IMR-90 (cell line): ENCODE results near the gene ZEB2. TPM values are rescaled to one million over a fixed set of nuclear protein-coding genes. Genes with fewer than 3 reads are reported as not detected.

Source experiments
- ATAC-seq: fragments of 200-7000 bp; cut with Tn5 transposase; 2 replicates; pipeline ENCODE4 v1.9.1; 2020; ENCODE audit warnings: low read depth, mild to moderate bottlenecking, moderate library complexity
- BruUV-seq: library from RNA; stranded (reverse); fragments of 400-500 nt; replicated peaks from 2 replicates; lab custom pipeline; 2021; lab: Mats Ljungman, UMichigan
- CTCF ChIA-PET: fragments of 300-600 bp; formaldehyde crosslinking; extraction: SDS; loops from one replicate; lab custom pipeline; 2021; ENCODE audit warnings: antibody characterized with exemption; lab: Yijun Ruan, JAX
- POLR2A ChIA-PET: fragments of 300-600 bp; sonication (Branson Sonifier 250); formaldehyde crosslinking; loops from one replicate; lab custom pipeline; 2022; ENCODE audit warnings: antibody characterized with exemption; ENCODE audit not compliant: unreplicated experiment; lab: Charles Lee
- DNase-seq: peaks from one replicate; pipeline ENCODE4 v3.0.0; 2013
- H2AFZ ChIP-seq: replicated peaks from 2 replicates; pipeline ENCODE3; 2013; ENCODE audit warnings: low read length, mild to moderate bottlenecking; ENCODE audit not compliant: poor library complexity
- H2AK5ac ChIP-seq: 2 replicates; pipeline ENCODE4 v1.6.1; 2013; ENCODE audit warnings: low read depth, low read length, inconsistent platforms
- H2AK9ac ChIP-seq: replicated peaks from 2 replicates; pipeline ENCODE3; 2013; ENCODE audit warnings: mild to moderate bottlenecking, low read depth, low read length, moderate library complexity; ENCODE audit not compliant: poor library complexity
- H2BK120ac ChIP-seq: 2 replicates; pipeline ENCODE4 v1.6.1; 2013; ENCODE audit warnings: low read depth, low read length, inconsistent platforms
- H2BK15ac ChIP-seq: 3 replicates; pipeline ENCODE4 v1.6.1; 2013; ENCODE audit warnings: low read depth, low read length, inconsistent platforms
- H2BK20ac ChIP-seq: 2 replicates; pipeline ENCODE4 v1.6.1; 2013; ENCODE audit warnings: low read depth, mild to moderate bottlenecking, inconsistent platforms, low read length, moderate library complexity
- H2BK5ac ChIP-seq: 2 replicates; pipeline ENCODE4 v1.6.1; 2013; ENCODE audit warnings: mild to moderate bottlenecking, low read depth, low read length, inconsistent platforms; ENCODE audit not compliant: poor library complexity, severe bottlenecking
- H3K14ac ChIP-seq: replicated peaks from 2 replicates; pipeline ENCODE4 v1.6.1; 2013; ENCODE audit warnings: low read depth, low read length, inconsistent platforms
- H3K18ac ChIP-seq: 2 replicates; pipeline ENCODE4 v1.6.1; 2013; ENCODE audit warnings: low read depth, low read length, control low read depth
- H3K23ac ChIP-seq: 2 replicates; pipeline ENCODE4 v1.6.1; 2013; ENCODE audit warnings: low read depth, low read length, inconsistent platforms
- H3K27ac ChIP-seq: 2 replicates; pipeline ENCODE4 v1.5.1; 2013; ENCODE audit warnings: mild to moderate bottlenecking, control low read depth, low read length; ENCODE audit not compliant: insufficient read depth
- H3K27me3 ChIP-seq: 2 replicates; pipeline ENCODE4 v1.6.1; 2013; ENCODE audit warnings: low read length; ENCODE audit not compliant: control insufficient read depth, insufficient read depth
- H3K36me3 ChIP-seq: 2 replicates; pipeline ENCODE4 v1.6.1; 2013; ENCODE audit warnings: low read length, mixed read lengths; ENCODE audit not compliant: control insufficient read depth, insufficient read depth
- H3K4ac ChIP-seq: 2 replicates; pipeline ENCODE4 v1.6.1; 2013; ENCODE audit warnings: low read depth, low read length, inconsistent platforms
- H3K4me1 ChIP-seq: 2 replicates; pipeline ENCODE4 v1.6.1; 2013; ENCODE audit warnings: low read length, mixed read lengths; ENCODE audit not compliant: control insufficient read depth, insufficient read depth
- H3K4me2 ChIP-seq: 2 replicates; pipeline ENCODE4 v1.6.1; 2013; ENCODE audit warnings: low read depth, mild to moderate bottlenecking, control low read depth, low read length, moderate library complexity
- H3K4me3 ChIP-seq: 2 replicates; pipeline ENCODE4 v1.5.1; 2013; ENCODE audit warnings: low read depth, mild to moderate bottlenecking, control low read depth, low read length, moderate library complexity; ENCODE audit not compliant: insufficient read depth
- H3K56ac ChIP-seq: 2 replicates; pipeline ENCODE4 v1.6.1; 2013; ENCODE audit warnings: low read length, inconsistent platforms; ENCODE audit not compliant: insufficient read depth; ENCODE audit errors: extremely low read depth
- H3K79me1 ChIP-seq, 2 experiments: 2 replicates each; pipeline ENCODE4 v1.6.1; 2013; ENCODE audit warnings: low read length in 2 of 2, inconsistent platforms in 1 of 2, low read depth in 1 of 2
- H3K9ac ChIP-seq: 2 replicates; pipeline ENCODE4 v1.6.1; 2013; ENCODE audit warnings: low read depth, low read length, control low read depth
- H3K9me1 ChIP-seq: 2 replicates; pipeline ENCODE4 v1.6.1; 2013; ENCODE audit warnings: low read length, inconsistent platforms; ENCODE audit not compliant: insufficient read depth
- H3K9me3 ChIP-seq: 2 replicates; pipeline ENCODE4 v1.6.1; 2013; ENCODE audit warnings: low read length; ENCODE audit not compliant: control insufficient read depth, insufficient read depth
- H4K20me1 ChIP-seq: 2 replicates; pipeline ENCODE4 v1.6.1; 2013; ENCODE audit warnings: low read length, inconsistent platforms; ENCODE audit not compliant: insufficient read depth
- H4K5ac ChIP-seq: 2 replicates; pipeline ENCODE4 v1.6.1; 2013; ENCODE audit warnings: mild to moderate bottlenecking, low read depth, low read length, control low read depth
- H4K8ac ChIP-seq, 2 experiments: 2 replicates each; pipeline ENCODE4 v1.6.1; 2013; ENCODE audit warnings: low read depth in 2 of 2, low read length in 2 of 2, control low read depth in 1 of 2, inconsistent platforms in 1 of 2
- H4K91ac ChIP-seq: 2 replicates; pipeline ENCODE4 v1.6.1; 2013; ENCODE audit warnings: low read depth, low read length, inconsistent platforms; ENCODE audit not compliant: insufficient read depth
- CEBPB ChIP-seq: IDR thresholded peaks from 2 replicates; pipeline ENCODE4 v1.6.1; 2012; ENCODE audit warnings: low read depth, low read length, improper control_type of control experiment
- MAZ ChIP-seq: IDR thresholded peaks from 2 replicates; pipeline ENCODE4 v1.6.1; 2012; ENCODE audit warnings: low read depth, mild to moderate bottlenecking, low read length, improper control_type of control experiment, moderate library complexity, borderline replicate concordance
- WGBS, 2 experiments: methylation state at CpG; one replicate each; pipeline versions ENCODE4 v1.1.5 to v1.1.7; 2013; ENCODE audit warnings: missing lambda C conversion rate in 2 of 2; ENCODE audit not compliant: insufficient read length in 1 of 2; ENCODE audit errors: extremely low coverage in 2 of 2; 5-methylcytosine and 5-hydroxymethylcytosine counted together
- dilution Hi-C: fragments of 300-500 bp; cut with HindIII; formaldehyde crosslinking; loops from one replicate; pipeline ENCODE4 v1.14.3; 2018; ENCODE audit warnings: low sequenced_read_pairs; ENCODE audit not compliant: unreplicated experiment
- in situ Hi-C: fragments of 300-500 bp; cut with MboI; formaldehyde crosslinking; loops from 3 replicates; pipeline ENCODE4 v1.14.3; 2019; ENCODE audit warnings: low sequenced_read_pairs, inconsistent platforms, mixed read lengths
- intact Hi-C: fragments of 100-400 bp; cut with micrococcal nuclease; formaldehyde crosslinking; loops from 2 replicates; pipeline ENCODE4 v1.10.0; 2022
- polyA plus RNA-seq, 3 experiments: library from polyadenylated mRNA; depleted of rRNA; stranded (reverse); fragments of >200 nt; gene quantifications; 2 replicates each; pipeline ENCODE4 v1.2.3, GENCODE V29; 2012; ENCODE audit warnings: low replicate concordance in 1 of 3
- total RNA-seq: library from RNA; depleted of rRNA; stranded (reverse); fragments of >200 nt; gene quantifications from 2 replicates; pipeline ENCODE4 v1.2.3, GENCODE V29; 2012

Gene ZEB2
- total and polyA plus RNA-seq, 2 of the 4 experiments (the other 2 are of a cell fraction): 22.4 to 50.9 TPM

GRCh38 chr2:144412709-144413108, 107.2 kb downstream of the ZEB2 start:
- in situ Hi-C loops (no loop called here), dilution Hi-C loops (no loop called here), intact Hi-C loops (no loop called here)
- Histone ChIP-seq H4K5ac (no peak overlapping the region), H2BK20ac (no peak overlapping the region), H2BK120ac (no peak overlapping the region), H3K4ac (no peak overlapping the region), H3K18ac (no peak overlapping the region), H3K27ac (no peak overlapping the region), H3K4me3 (no peak overlapping the region), H3K9ac (no peak overlapping the region), H2AK9ac (no peak overlapping the region), H4K8ac (no peak overlapping the region), H3K56ac (no peak overlapping the region), H4K20me1 (no peaks in the 10 kb centered on the region), H3K36me3 (peaks cover 7% of the 10 kb centered on the region), H3K14ac (no peak overlapping the region), H3K79me1 (peaks cover 14 to 21% of the 10 kb centered on the region in 2 experiments), H2BK5ac (no peak overlapping the region), H4K91ac (no peak overlapping the region), H2AK5ac (no peak overlapping the region), H2BK15ac (no peak overlapping the region), H3K9me1 (peaks cover 3% of the 10 kb centered on the region), H3K27me3 (no peaks in the 10 kb centered on the region), H2AFZ (no peak overlapping the region), H3K9me3 (no peaks in the 10 kb centered on the region), H3K4me1 (peaks cover 6% of the 10 kb centered on the region), H3K4me2 (no peak overlapping the region), H3K23ac (no peak overlapping the region)
- TF ChIP-seq MAZ (no peak), CEBPB (peak; percentile 80)
- ATAC-seq (no peak), DNase-seq (no peak)
- no TSS peak for BruUV-seq
- ChIA-PET POLR2A (interaction anchor here (0.5 kb wide), 1 partner anchor 103 kb away, joined by 3 read pairs; no protein-coding TSS in a partner anchor), CTCF (no interaction called here)
- whole genome bisulfite sequencing, 2 experiments: no CpG with 5 or more reads among the region's 2 CpGs
